ENCODE measurements around the gene OR11L1. TPM values are rescaled to one million over a fixed set of nuclear protein-coding genes. Genes with fewer than 3 reads are reported as not detected.

The OR11L1 gene
- total RNA-seq, 2 donors from 2014 or later = not detected

GRCh38 chr1:247829656-247830055, 12.0 kb downstream of the OR11L1 start:
- Histone ChIP-seq H3K4me1 (no peaks in the 10 kb centered on the region), H3K27ac (no peak overlapping the region), H3K4me3 (no peak overlapping the region), H3K36me3 (no peaks in the 10 kb centered on the region), H3K9me3 (no peaks in the 10 kb centered on the region), H3K27me3 (no peaks in the 10 kb centered on the region)
- DNase-seq (ENCODE audit: low spot score) = no peak
- TF ChIP-seq CTCF (IDR thresholded peaks at IDR 0.05) = no peak

- Histone ChIP-seq H3K4me3 (no peak overlapping the region), H3K27ac (no peak overlapping the region), H3K9me3 (no peaks in the 10 kb centered on the region), H3K36me3 (no peaks in the 10 kb centered on the region), H3K27me3 (no peaks in the 10 kb centered on the region), H3K4me1 (no peaks in the 10 kb centered on the region)
- no peak for TF ChIP-seq CTCF (IDR thresholded peaks at IDR 0.05)
- no peak for DNase-seq (ENCODE audit: low spot score)
Measured at GRCh38 chr1:247825362-247825761, 16.3 kb downstream of the OR11L1 start.

GRCh38 chr1:247824023-247824422, 17.7 kb downstream of the OR11L1 start, which contains the start of gene OR14A16:
OR14A16 (minus strand) TSS chr1:247824119; CDS start chr1:247815729, 8,390 bp downstream.
- no peak for TF ChIP-seq CTCF (IDR thresholded peaks at IDR 0.05)
- H3K27ac ChIP-seq = no peak within 1 kb of the TSS
- no peak within 1 kb of the TSS for H3K4me3 ChIP-seq
- no peaks in the 10 kb centered on the region for H3K9me3 ChIP-seq
- DNase-seq (ENCODE audit: low spot score) = no peak
- no peaks in the 10 kb centered on the region for H3K4me1 ChIP-seq
- no peaks in the 10 kb centered on the region for H3K36me3 ChIP-seq
- H3K27me3 ChIP-seq = no peaks in the 10 kb centered on the region

GRCh38 chr1:247822060-247822459, 19.6 kb downstream of the OR11L1 start:
- no peaks in the 10 kb centered on the region for H3K36me3 ChIP-seq
- no peak for DNase-seq (ENCODE audit: low spot score)
- no peak for TF ChIP-seq CTCF (IDR thresholded peaks at IDR 0.05)
- no peak overlapping the region for H3K27ac ChIP-seq
- no peaks in the 10 kb centered on the region for H3K27me3 ChIP-seq
- no peaks in the 10 kb centered on the region for H3K9me3 ChIP-seq
- H3K4me1 ChIP-seq = no peaks in the 10 kb centered on the region
- H3K4me3 ChIP-seq = no peak overlapping the region

GRCh38 chr1:247812637-247813036, 29.1 kb downstream of the OR11L1 start:
- no peaks in the 10 kb centered on the region for H3K36me3 ChIP-seq
- H3K27ac ChIP-seq = no peak overlapping the region
- TF ChIP-seq CTCF (IDR thresholded peaks at IDR 0.05) = no peak
- H3K4me3 ChIP-seq = no peak overlapping the region
- no peaks in the 10 kb centered on the region for H3K27me3 ChIP-seq
- H3K9me3 ChIP-seq = no peaks in the 10 kb centered on the region
- DNase-seq (ENCODE audit: low spot score) = no peak
- H3K4me1 ChIP-seq = no peaks in the 10 kb centered on the region

- TF ChIP-seq CTCF (IDR thresholded peaks at IDR 0.05) = no peak
- DNase-seq (ENCODE audit: low spot score) = no peak
- Histone ChIP-seq H3K27me3 (no peaks in the 10 kb centered on the region), H3K4me3 (no peak overlapping the region), H3K9me3 (no peaks in the 10 kb centered on the region), H3K4me1 (no peaks in the 10 kb centered on the region), H3K27ac (no peak overlapping the region), H3K36me3 (no peaks in the 10 kb centered on the region)
Measured at GRCh38 chr1:247797518-247797917, 44.2 kb downstream of the OR11L1 start.

Measured in right atrium auricular region (tissue), 2 donors.